ENCODE measurements around the gene ABCD4.

DNA sequence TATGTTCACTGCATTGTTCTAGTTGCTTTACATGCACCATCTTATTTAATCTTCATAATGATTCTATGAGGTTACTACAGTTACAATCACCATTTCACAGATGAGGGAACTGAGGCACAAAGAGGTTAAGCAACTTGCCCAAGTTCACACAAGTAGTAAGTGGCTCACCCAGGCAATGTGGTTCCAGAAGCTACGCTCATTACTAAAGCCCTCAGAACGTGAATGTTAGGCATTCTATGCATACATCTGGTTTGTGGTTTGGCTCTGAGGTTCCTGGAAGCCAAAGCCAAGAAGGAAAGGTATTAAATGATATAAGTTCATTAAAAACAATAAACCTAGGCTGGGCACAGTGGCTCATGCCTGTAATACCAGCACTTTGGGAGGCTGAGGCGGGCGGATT lies 31.2 kb upstream of the ABCD4 start:
- TF ChIP-seq CTCF (IDR thresholded peaks at IDR 0.05) (no peak), POLR2AphosphoS5 (IDR thresholded peaks at IDR 0.05) (no peak), POLR2A (IDR thresholded peaks at IDR 0.05) (no peak)

Data from breast epithelium (tissue), 3 donors.